Mucosa of stomach (tissue), 1 donor: Measurements from ENCODE around the gene LRSAM1.

Experiments used
- H3K27me3 ChIP-seq: one replicate; pipeline ENCODE4 v1.7.0; 2013; ENCODE audit warnings: mild to moderate bottlenecking, low read length; ENCODE audit not compliant: control insufficient read depth, insufficient read depth
- H3K36me3 ChIP-seq: one replicate; pipeline ENCODE4 v1.7.0; 2013; ENCODE audit warnings: low read length; ENCODE audit not compliant: control insufficient read depth, insufficient read depth
- H3K4me1 ChIP-seq: one replicate; pipeline ENCODE4 v1.7.0; 2013; ENCODE audit warnings: mild to moderate bottlenecking, low read length; ENCODE audit not compliant: control insufficient read depth, insufficient read depth
- H3K4me3 ChIP-seq: one replicate; pipeline ENCODE4 v1.7.0; 2013; ENCODE audit warnings: low read length
- H3K9ac ChIP-seq: one replicate; pipeline ENCODE4 v1.7.0; 2013; ENCODE audit warnings: mild to moderate bottlenecking, low read length, moderate library complexity
- H3K9me3 ChIP-seq: one replicate; pipeline ENCODE4 v1.7.0; 2013; ENCODE audit warnings: mild to moderate bottlenecking, low read length, moderate library complexity; ENCODE audit not compliant: control insufficient read depth
- donor health status: Pancreatic carcinoma.

Gene LRSAM1

DNA sequence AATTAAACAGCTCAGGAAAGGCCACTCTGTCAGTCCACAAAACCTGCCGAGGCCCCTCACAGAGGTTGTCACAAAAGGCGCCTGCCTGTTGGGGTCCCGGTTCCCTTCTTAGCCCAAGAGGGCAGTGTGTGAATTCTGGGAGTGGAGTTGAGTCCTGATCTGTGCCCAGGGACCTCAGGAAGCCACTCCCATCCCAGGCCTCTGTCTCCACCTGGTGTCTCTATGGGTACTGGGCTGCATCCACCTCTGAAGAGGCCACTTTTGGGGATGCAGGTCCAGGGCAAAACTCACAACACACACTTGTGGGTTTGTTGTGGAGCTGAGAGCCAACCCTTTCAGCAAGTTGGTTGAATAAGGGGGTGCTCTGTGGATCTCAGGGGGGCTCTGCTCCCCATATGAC is 86.5 kb downstream of the LRSAM1 start:
- H3K4me1 ChIP-seq: peaks cover 68% of the 10 kb centered on the region
- H3K9me3 ChIP-seq: no peaks in the 10 kb centered on the region
- no peaks in the 10 kb centered on the region for H3K36me3 ChIP-seq
- H3K9ac ChIP-seq: peak overlapping the region; percentile 45
- no peaks in the 10 kb centered on the region for H3K27me3 ChIP-seq
- H3K4me3 ChIP-seq: no peak overlapping the region

DNA sequence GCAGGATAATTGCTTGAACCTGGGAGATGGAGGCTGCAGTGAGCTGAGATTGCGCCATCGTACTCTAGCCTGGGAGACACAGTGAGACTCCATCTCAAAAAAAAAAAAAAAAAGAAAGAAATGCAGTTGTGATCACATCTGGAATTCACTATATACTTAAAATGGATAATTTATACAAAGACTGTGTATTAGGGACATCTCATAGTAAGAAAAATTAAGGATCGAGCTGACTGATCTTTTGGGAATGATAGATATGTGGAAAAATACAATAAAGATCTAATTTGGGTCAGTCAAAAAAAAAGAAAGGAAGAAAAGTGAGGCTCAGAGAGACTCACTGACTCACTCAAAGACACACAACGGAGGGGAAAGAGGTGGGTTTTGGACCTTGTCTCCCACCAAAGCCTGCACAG is 87.5 kb downstream of the LRSAM1 start:
- Histone ChIP-seq H3K36me3 (no peaks in the 10 kb centered on the region), H3K4me1 (peaks cover 79% of the 10 kb centered on the region), H3K27me3 (no peaks in the 10 kb centered on the region), H3K9ac (no peak overlapping the region), H3K4me3 (no peak overlapping the region), H3K9me3 (no peaks in the 10 kb centered on the region)

DNA sequence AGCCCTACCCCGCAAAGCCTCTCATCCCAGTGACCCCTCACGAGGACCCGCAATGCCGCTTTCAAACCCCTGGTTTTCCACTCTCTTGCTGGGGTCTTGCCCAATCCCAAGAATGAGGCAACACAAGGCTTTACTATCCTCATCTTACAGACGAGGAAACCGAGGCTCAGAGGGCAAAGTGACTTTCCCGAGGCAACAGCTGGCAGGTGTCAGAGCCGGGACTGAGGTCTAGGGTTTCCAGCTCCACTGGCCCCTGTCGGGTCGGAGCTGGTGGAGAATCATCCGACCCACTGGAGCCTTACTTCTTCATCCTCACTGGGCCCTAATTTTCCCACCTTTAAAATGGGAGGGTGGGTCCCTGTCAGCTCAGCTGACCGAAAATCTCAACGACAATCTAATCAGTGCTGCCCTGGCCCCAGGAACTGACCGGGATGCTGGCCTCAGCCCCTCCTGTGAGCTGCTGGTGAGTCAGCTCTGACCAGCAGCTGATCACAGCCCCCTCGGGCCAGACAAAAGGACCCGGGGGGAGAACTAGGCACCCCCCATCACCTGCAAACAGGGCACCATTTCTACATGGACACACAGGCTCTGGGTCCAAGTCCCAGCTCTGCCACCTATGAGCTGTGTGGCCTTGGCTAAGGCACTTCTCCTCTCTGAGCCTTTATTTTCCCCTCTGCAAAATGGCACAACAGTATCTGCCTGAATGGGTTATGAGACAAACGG is 88.1 kb downstream of the LRSAM1 start:
- Histone ChIP-seq H3K9me3 (no peaks in the 10 kb centered on the region), H3K27me3 (no peaks in the 10 kb centered on the region), H3K4me1 (peaks cover 84% of the 10 kb centered on the region), H3K36me3 (no peaks in the 10 kb centered on the region), H3K4me3 (no peak overlapping the region), H3K9ac (peak overlapping the region; percentile 18)

DNA sequence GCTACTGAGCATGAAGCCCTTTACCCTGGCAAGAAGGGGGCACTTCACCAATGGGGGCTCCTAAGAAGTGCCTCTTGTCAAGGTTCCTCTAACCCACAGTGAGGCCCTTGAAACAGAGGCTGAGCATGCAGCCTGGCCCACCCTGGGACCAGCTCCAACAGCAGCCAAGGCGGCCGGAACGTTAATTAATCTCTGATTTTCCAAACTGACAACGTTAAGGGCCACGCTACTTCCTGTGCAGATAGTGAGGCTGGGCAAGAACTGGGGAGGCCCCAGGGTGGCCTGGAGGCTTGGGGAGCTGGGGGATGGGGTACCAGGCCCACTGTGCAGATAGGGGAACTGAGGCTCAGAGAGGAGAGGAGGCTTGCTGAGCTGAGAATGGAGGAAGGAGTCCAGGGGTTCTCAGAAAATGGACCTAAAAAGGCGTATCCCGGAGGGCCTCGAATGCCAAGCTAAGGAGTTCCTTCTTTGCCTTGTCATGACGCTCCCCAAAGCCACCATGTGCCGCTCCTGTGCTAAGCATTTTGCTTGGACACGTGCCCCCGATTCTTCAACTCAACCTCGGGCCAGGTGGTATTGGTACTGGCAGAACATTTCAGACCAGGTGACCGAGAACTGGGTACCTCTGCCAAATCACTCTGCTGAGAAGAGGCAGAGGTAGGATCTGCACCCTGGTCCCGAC is 88.8 kb downstream of the LRSAM1 start:
- no peaks in the 10 kb centered on the region for H3K27me3 ChIP-seq
- H3K36me3 ChIP-seq: no peaks in the 10 kb centered on the region
- no peak overlapping the region for H3K4me3 ChIP-seq
- H3K4me1 ChIP-seq: peaks cover 91% of the 10 kb centered on the region
- peak overlapping the region; percentile 18 for H3K9ac ChIP-seq
- H3K9me3 ChIP-seq: no peaks in the 10 kb centered on the region

DNA sequence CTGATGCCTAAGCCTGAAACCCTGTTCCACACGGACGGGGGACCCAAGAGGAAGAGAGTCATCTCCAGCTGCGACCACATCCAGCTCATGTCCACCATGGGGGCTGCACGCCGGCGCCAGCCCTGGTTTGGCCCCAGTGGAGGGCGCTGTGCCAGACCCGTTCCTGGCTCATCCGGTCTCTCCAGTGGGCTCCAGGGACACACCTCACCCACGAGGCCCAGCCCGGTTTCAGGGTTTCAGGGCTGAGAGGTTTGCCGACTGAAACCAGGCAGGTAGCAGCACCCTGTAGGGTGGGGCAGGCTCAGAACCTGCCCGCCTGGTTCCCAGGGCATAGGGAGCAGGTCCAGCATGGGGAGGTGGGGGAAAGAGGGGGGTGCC is 89.3 kb downstream of the LRSAM1 start:
- no peaks in the 10 kb centered on the region for H3K36me3 ChIP-seq
- H3K4me3 ChIP-seq: no peak overlapping the region
- no peaks in the 10 kb centered on the region for H3K9me3 ChIP-seq
- H3K27me3 ChIP-seq: no peaks in the 10 kb centered on the region
- H3K4me1 ChIP-seq: peaks cover 93% of the 10 kb centered on the region
- H3K9ac ChIP-seq: no peak overlapping the region

DNA sequence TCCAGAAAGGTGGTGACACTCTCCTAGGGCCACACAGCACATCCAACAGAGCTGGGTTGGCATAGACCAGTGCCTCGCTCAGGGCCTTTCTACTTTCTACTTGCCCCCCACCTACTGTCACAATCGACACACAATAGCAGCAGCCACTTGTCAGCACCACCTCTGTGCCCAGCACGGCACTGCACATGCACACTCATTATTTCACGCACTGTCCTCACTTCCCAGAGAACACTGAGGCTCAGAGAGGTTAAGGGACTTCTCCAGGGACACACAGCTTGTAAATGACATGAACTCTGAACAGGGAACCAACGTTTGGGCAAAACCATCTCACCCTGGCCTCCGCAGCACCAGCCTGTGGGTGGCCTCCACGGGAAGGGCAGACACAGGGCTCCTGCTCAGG is 89.9 kb downstream of the LRSAM1 start:
- Histone ChIP-seq H3K36me3 (no peaks in the 10 kb centered on the region), H3K4me3 (no peak overlapping the region), H3K9me3 (no peaks in the 10 kb centered on the region), H3K9ac (no peak overlapping the region), H3K4me1 (peaks cover 93% of the 10 kb centered on the region), H3K27me3 (no peaks in the 10 kb centered on the region)

DNA sequence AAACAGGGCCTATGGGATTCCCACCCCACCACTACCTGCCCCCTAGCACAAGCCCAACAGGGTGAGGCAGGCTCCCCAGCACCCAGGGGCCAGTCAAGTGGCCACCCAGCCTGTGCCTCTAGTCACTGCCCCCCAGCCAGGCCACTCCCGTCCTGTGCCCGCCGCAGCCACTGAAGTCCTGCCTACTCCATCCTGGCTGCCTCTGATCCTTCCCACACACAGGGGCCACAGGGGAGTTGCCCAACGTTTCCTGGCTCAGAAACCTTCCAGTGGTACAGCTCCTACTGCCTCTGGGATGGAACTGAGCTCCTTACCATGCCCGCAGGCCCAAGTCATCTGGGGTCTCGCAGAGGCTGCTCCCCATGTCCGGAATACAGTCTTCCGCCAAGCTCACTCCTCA is 90.6 kb downstream of the LRSAM1 start:
- H3K9me3 ChIP-seq: no peaks in the 10 kb centered on the region
- no peaks in the 10 kb centered on the region for H3K36me3 ChIP-seq
- peaks cover 93% of the 10 kb centered on the region for H3K4me1 ChIP-seq
- no peak overlapping the region for H3K9ac ChIP-seq
- no peak overlapping the region for H3K4me3 ChIP-seq
- no peaks in the 10 kb centered on the region for H3K27me3 ChIP-seq

DNA sequence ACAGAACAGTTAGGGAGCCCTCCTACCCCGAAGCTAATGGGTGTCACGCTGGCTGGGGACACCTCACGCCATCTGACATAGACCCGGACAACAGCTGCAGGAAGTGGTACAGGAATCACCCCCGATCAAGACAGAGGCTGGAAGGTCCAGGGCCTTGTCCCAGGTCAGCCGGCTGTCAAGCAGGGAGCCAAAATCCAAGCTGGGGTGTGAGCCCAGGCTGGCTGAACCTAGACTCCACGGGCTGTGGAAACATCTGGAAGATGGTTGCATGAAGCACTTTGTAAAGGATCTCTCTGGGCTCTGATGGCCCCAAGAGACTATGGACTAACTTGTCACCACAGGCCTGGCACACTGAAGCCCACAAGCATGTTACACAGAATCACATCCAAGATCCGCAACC is 91.9 kb downstream of the LRSAM1 start:
- Histone ChIP-seq H3K36me3 (no peaks in the 10 kb centered on the region), H3K9me3 (no peaks in the 10 kb centered on the region), H3K4me1 (peaks cover 93% of the 10 kb centered on the region)

DNA sequence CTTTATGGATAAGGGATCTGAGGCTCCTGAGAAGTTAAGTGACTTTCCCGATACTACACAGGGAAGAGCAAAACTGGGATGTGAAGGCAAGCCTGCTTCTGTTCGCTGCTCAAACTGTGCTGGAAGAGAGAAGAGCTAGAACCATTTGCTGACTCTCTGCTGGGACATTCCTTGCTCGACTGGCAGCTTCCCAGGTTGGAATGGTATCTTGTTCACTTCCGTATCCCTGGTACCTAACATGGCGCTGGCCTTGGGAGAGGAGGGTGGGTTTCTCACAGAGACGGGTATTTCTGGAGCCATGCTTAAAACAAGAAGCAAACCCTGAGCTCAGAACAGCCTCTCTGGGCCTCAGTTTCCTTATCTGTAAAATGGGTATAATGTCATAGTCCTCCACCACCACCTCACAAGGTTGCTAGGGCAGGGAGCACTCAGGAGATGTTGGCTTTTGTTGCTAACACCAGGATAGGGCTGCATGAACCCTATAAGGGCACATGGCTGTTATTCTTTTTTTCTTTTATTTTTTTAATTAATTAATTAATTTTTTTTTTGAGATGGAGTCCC is 92.7 kb downstream of the LRSAM1 start:
- Histone ChIP-seq H3K4me1 (peaks cover 97% of the 10 kb centered on the region), H3K9ac (no peak overlapping the region)

More for the DNA sequence above, 91.9 kb downstream of the LRSAM1 start:
- Histone ChIP-seq H3K9ac (no peak overlapping the region), H3K4me3 (no peak overlapping the region), H3K27me3 (no peaks in the 10 kb centered on the region)

DNA sequence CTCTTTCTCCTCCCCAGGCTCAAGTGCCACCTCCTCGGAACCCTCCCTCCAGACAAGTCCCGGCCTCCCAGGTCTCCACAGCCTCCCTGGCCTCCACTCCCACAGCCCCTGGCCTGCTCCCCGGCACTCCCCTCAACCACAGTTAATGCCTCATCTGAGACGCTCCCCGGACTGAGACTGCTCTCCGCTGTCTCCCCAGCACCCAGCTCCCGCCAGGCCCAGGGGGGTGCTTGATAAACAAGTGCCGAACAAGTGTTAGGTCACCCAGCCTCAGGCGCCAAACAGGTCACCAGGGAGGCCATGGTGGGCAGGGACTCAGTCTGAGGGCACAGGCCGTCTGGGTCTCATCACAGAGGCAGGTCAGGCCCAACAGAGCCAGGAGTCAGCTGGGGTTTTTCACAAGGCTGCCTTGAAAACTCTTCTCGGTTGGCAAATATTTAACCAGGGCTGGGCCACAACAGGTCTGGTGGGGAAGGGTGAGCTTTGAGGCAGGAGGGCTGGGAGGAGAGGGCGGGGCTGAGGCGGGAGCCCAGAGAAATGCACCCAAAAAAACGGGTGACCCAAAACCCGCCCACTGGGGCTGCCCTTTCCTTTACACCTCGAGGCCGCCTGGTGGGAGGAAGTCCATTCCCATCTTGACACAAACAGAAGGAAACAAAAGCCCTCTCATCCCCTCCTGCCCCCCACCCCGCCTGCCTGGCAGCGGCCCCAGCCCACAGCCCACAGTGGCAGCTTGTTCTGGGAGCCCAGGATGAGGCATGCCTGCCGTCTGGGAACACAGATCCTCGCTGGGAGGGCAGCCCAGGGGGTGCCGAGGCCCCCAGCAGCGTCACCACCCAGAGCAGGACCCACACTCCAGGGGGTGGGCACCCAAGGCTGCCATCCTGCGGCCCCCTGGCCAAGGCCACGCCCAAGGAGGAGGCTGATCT is 94.2 kb downstream of the LRSAM1 start:
- Histone ChIP-seq H3K27me3 (no peaks in the 10 kb centered on the region), H3K36me3 (no peaks in the 10 kb centered on the region), H3K4me1 (peaks cover 97% of the 10 kb centered on the region), H3K4me3 (peak overlapping the region; percentile 23), H3K9me3 (no peaks in the 10 kb centered on the region), H3K9ac (peak overlapping the region; percentile 66)

More for the DNA sequence above, 92.7 kb downstream of the LRSAM1 start:
- Histone ChIP-seq H3K27me3 (no peaks in the 10 kb centered on the region), H3K4me3 (no peak overlapping the region), H3K9me3 (no peaks in the 10 kb centered on the region), H3K36me3 (no peaks in the 10 kb centered on the region)

DNA sequence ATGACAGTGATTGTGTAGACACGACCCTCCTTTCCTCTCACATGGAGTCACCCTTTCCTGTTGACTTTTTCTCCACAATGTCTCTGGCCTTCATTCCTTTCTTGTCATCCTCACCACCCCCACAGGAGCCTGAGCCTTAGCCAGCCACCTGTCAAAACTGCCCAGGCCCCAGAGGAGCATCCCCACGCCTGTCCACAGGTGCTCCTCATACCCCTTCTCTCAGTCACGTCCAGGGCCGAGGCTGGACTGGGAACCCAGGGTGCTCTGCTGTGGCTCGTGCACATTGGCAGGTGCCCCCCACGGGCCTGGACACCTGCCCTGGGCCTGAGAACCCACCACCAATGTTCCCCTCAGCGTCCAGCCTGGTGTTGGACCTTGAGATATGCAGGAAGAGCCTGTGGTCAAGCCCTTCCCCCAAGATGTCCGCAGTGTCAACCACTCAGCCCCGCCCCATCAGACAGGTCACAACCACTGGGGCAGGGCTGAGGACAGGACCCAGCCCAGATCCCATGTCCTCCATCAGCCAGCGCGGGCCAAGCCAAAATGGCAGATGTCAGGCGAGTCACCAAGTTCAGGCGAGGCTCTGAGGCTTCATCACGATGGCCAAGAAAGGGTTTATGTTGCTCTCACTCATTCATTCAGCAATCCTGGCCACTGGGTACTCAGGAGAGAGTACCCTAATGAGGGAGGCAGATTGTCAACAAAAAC is 95.0 kb downstream of the LRSAM1 start:
- Histone ChIP-seq H3K4me3 (no peak overlapping the region), H3K36me3 (no peaks in the 10 kb centered on the region), H3K9ac (peak overlapping the region; percentile 66), H3K4me1 (peaks cover 95% of the 10 kb centered on the region), H3K27me3 (no peaks in the 10 kb centered on the region), H3K9me3 (no peaks in the 10 kb centered on the region)
